HG02840 (cell line): ENCODE data around the gene ZNF213.

Source experiments
- ATAC-seq: cut with Tn5 transposase; IDR thresholded peaks from one replicate; pipeline ENCODE4 v1.9.1; 2021; ENCODE audit warnings: mild to moderate bottlenecking, moderate library complexity, moderate number of reproducible peaks; ENCODE audit not compliant: unreplicated experiment, low FRiP score

The ZNF213 gene, protein sequence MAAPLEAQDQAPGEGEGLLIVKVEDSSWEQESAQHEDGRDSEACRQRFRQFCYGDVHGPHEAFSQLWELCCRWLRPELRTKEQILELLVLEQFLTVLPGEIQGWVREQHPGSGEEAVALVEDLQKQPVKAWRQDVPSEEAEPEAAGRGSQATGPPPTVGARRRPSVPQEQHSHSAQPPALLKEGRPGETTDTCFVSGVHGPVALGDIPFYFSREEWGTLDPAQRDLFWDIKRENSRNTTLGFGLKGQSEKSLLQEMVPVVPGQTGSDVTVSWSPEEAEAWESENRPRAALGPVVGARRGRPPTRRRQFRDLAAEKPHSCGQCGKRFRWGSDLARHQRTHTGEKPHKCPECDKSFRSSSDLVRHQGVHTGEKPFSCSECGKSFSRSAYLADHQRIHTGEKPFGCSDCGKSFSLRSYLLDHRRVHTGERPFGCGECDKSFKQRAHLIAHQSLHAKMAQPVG

DNA sequence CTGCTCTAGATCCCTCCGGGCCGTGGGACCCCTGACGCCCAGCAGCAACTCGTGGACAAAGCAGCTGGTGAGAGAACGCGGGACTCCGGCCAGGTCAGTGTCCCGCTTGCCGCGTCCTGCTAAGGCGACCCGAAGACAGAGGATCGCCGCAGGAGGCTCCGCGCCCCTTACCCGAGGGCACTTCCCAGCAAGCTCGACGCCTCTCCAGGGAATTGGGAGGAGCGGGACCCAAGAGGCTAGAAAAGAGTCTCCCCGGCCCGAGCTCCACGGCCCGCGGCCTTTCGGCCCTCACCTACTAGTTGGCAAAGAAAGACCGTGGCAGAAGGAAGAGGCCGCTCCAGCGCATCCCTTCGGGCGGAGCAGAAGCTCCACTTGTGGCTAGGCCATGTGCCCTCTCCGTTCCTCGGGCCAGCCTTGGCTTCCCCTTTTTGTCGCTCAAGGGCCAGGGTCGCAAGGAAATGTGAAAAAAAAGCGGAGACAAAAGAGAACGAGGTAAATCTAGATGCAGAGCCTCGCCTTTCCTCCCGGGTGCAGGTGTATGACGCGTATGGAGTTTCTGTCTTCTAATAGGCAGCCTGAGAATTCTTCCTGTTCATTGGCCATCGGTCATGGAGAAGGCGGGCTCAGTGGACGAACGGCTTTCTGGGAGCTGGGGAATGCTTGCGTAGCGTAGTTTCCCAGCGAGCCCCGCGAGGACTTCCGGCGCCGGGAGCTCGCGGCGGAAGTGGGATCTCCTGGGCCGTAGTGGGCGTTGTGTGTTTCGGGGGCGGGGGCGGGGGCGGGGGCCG, at the start of gene ZNF213:
Gene ZNF213, plus strand, starts transcription at position 692 of the 788 bp plus-strand sequence. CDS start 2,252 bp downstream, outside the sequence.
- ATAC-seq, result peak; percentile 95

DNA sequence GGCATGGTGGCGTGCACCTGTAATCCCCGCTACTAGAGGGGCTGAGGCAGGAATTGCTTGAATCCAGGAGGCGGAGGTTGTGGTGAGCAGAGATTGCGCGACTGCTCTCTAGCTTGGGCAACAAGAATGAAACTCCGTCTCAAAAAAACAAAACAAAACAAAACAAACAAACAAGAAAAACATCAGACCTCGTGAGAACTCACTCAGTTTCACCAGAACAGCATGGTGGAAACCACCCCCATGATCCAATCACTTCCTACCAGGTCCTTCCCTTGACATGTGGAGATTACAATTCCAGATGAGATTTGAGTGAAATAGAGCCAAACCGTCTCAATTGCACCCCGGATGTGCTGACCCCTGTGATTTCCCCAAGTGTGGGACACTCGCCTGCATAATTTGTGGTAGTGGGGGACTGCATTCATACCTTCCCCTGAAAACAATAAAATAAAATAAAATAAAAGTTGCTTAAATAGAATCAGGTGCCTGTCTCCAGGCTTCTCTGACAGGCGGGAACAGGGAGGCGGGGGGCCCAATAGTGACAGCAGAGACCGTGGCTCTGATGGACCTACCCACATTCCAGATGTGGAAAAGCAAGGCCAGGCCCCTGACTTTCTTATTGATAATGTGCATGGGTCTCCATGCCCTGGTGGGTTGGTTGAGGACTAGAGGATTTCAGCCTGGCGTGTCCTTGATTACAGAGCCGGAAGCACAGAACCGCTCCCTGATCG, 48.8 kb upstream of the ZNF213 start:
- ATAC-seq, result no peak

DNA sequence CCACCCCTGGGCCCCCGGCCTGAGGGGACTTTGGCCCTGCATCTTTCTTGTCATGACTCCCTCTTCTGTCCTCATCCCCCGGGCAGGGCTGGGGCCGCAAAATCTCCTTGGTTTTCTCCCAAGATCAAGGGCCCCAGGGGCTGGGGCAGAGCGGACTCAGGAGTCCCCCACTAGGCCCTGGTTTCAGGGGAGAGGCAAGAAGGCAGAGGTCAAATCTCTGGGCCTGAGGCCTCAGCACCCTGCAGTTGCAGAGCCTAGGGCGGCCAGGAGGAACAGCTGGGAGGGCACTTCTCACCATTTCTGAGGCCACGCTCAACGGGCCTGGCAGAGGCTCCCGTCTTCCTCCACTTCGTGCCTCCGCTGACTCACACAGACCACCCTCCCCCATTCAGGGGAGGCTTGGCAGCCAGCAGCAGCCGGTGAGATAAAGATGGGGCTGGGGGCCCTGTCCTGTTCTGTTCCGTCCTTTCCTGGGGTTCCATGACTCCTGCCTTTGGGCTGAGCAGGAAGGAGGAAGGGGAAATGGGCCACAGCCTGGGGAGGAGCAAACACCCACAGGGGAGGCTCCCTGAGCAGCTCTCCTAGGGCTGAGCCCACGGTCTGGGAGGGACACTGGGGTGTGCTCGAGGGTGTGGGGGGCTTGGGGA, 48.1 kb upstream of the ZNF213 start:
- ATAC-seq, result no peak

DNA sequence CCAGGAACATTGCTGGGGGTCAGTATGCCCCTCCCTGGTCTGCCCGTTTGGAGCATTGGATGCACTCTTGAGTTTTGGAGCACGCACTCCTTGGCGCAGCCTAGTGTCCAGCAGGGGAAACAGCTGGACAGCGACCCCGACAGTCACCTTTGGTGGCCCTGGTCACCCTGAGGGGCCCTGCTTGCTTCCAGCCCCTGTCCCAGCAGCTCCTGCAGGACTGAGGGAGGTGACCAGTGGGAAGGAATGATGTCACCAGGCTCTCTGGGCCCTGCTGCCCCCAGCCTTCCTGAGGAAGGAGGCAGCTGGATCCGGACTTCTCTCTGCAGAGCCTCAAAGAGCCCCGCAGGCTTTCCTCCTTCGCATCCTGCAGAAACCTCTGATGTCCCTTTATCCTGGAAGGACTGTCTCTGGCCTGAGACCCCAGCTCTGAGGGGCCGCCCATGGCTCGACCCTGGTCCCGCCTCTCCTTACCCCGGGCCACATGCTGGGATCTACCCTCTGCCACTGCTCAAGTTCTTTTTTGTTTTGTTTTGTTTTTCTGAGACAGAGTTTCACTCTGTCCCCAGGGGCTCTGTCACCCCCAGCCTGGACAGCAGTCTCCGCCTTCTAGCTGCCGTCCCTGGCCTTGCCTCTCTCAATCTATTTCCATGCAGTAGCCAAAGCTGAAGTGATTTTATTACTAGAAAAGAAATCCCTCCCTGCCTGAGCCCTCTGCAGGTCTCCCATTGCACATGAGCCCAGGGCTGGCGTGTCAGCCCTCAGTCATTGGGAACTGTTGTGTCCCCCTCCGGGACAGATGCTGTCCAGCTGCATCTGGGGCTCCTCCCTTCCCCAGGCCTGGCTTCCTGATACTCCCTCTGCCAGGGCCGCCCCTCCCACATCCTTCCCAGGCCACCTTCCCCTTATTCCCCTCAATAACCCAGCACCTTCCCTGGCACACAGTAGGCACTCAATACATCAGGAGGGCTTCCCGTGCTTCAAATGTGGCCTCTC, 47.3 kb upstream of the ZNF213 start:
- ATAC-seq, result no peak

DNA sequence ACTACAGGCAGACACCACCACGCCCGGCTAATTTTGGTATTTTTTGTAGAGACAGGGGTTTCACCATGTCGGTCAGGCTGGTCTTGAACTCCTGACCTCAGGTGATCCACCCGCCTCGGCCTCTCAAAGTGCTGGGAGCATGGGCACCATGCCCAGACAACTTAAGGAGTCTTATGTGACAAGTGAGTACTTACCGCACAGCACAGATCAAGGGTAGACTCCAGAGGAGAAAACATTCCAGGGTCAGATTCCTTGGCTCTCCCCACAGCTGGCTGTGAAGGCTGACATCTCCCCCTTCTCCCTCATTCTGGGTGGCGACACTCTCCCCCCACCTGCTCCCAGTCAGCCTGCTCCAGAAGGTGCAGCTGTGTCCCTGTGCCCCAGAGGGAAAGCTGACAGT, 46.4 kb upstream of the ZNF213 start:
- ATAC-seq, result no peak

DNA sequence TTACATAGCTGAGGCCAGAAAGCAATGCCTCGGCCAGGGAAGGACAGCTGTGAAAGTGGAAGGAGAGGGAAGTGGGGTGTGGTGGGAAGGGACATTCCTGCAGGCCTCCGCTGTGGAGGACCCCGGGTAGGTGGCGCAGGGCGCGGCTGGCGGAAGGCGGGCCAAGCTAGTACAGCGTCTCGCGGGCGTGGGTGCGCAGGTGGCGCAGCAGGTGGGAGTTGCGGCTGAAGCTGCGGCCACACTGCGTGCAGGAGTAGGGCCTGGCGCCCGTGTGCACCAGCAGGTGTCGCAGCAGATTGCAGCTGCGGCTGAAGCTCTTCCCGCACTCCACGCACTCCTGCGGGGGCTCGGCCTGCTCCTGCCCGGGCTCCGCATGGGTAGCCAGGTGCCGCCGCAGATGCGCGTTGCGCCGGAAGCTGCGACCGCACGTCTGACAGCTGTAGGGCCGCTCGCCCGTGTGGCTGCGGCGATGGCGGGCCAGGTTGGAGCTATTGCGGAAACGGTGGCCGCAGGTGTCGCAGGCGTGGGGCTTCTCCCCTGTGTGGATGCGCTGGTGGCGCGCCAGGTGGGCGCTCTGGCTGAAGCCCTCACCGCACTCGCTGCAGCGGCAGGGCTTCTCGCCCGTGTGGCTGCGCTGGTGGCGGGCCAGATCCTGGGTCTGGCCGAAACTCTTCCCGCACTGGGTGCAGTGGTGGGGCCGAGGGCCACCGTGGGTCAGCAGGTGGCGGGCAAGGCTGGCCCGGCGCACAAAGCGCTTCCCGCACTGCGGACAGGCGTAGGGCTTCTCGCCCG, 45.7 kb upstream of the ZNF213 start:
- no peak for ATAC-seq

DNA sequence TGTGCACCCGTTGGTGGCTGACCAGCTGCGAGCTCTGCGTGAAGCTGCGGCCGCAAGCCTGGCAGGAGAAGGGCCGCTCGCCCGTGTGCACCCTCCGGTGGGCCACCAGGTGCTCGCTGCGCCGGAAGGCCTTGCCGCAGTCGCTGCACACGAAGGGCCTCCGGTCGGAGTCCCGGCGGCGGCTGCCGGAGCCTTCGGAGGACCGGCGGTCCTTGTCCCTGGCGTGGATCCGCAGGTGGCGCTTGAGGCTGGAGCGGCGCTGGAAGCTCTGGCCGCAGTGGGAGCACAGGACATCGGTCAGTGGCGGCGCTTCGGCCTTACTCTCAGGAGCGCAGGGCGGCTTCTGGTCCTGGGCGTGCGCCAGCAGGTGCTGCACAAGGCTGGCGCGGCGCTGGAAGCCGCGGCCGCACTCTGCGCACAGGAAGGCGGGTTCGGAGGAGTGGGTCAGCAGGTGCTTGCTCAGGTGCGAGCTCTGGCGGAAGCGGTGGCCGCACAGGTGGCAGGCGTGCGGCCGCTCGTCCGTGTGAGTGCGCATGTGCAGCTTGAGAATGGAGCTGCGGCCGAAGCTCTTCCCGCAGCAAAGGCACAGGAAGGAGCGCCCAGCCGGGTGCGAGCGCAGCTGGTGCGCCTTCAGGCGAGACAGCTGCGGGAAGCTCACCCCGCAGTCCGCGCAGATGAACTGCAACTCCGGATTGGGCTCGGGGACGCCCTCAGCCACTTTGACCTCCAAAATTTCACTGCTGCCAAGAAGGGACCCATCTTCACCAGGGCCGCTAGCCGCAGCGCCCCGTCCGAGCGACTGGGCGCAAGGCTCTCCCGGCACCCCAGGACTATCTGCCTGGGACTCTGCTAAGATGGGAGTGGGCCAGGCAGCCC, 44.9 kb upstream of the ZNF213 start:
- no peak for ATAC-seq

DNA sequence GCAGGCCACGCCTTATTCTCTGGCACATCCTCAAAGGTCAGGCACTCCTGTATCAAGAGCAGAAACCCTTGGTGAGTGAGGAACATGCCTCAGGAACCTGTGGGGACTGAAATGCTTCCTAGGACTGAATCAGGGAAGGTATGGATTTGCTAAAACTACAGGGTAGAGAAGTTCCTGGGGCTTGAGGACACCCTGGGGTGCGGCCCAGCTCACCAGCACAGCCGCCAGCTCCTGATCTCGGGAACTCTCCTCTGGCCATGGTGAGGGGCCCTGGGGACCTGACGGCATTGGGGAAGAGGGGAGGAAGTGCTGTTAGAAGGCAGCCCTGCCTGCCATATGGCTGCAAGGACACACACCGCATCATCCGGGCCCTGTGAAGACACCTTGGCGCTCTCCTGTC, 43.3 kb upstream of the ZNF213 start:
- ATAC-seq, result no peak

DNA sequence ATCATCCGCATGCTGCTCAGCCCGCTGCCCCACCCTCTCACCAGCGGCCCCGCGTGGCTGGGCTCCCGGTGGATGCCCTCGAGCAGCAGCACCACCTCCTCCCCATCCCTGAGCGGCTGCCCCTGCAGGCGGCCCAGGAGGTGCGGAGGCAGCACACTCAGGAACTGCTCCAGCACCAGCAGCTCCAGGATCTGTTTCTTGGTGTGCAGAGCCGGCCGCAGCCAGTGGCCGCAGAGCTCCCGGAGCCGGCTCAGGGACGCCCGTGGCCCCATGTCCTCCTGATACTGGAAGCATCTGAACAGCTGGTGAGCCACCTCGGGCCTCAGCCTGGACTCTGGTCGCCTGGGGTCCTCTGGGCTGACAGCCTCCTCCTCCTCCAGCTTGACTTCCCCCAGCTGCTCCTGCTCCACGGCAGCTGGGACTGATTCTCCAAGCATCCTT, 42.3 kb upstream of the ZNF213 start:
- ATAC-seq, result no peak

DNA sequence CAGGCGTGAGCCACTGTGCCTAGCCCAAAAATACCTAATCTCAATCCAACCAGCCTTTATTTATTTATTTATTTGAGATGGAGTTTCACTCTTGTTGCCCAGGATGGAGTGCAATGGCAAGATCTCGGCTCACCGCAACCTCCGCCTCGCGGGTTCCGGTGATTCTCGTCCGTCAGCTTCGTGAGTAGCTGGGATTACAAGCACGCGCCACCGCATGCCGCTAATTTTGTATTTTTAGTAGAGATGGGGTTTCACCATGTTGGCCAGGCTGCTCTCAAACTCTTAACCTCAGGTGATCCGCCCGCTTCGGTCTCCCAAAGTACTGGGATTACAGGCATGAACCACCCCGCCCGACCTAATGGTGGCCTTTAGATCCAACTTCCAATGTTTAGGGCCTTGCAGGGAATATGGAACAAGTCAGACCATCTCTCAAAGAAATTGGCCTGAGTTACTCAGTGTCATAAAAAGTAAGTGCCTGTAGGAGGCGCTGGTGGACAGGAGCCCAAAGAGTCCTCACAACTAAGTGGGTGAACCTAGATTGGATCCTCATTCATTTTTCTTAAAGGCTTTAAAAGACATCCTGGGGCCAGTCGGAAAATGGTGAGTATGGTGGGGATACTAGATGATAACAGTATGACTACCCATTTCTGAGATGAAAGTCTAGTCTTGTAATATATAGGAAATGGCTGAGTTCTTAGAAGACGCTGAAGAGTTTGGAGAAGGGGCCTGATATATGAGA, 40.4 kb upstream of the ZNF213 start:
- no peak for ATAC-seq

DNA sequence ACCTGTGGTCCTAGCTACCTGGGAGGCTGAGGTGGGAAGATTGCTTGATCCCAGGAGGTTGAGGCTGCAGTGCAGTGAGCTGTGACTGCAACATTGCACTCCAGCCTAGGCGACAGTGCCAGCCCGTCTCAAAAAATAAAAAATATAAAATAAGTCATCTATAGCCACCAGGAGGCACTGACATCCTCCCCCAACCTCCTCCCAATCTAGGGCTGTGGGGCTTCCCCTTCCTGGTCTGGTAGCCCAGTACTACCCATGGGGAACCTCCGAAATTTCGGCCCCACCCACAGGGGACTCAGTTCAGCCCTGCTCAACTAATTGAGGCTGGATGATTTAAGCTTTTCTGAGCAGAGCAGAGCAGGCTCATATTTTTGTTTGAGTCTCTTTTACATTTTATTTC, 39.0 kb upstream of the ZNF213 start:
- no peak for ATAC-seq

DNA sequence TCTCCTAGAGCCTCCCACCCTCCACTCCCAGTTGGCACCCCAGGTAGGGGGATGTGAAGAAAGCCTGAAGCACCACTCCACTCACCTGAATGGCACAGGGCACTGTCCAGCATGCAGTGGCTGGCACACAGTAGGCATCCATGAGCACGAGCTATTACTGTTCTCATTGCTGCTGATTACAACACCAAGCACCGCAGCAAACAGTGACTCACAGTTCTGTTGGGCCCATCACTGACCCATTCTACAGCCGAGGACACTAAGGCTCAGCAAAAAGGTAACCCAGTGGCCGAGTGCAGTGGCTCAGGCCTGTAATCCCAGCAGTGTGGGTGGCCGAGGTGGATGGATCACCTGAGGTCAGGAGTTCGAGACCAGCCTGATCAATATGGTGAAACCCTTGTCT, 38.5 kb upstream of the ZNF213 start:
- ATAC-seq, result no peak

DNA sequence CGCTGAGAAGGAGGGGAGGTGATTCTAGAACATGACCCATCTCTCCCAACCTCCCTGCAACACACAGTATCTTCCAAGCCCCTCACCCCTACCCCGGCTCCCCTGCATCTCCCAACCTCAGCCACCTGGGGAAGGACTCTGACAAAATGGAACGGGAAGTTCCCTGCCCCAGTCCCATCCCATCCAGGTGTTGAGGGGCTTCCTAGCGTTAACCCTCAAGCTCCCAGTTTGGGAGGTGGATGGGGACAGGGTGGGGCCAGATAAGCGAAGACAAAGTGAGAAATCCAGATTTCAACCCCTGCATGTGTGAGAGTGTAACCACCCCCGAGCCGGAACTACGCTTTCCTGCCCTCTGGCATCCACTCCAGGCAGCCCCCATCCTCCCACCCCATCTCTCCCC, 37.6 kb upstream of the ZNF213 start:
- no peak for ATAC-seq

DNA sequence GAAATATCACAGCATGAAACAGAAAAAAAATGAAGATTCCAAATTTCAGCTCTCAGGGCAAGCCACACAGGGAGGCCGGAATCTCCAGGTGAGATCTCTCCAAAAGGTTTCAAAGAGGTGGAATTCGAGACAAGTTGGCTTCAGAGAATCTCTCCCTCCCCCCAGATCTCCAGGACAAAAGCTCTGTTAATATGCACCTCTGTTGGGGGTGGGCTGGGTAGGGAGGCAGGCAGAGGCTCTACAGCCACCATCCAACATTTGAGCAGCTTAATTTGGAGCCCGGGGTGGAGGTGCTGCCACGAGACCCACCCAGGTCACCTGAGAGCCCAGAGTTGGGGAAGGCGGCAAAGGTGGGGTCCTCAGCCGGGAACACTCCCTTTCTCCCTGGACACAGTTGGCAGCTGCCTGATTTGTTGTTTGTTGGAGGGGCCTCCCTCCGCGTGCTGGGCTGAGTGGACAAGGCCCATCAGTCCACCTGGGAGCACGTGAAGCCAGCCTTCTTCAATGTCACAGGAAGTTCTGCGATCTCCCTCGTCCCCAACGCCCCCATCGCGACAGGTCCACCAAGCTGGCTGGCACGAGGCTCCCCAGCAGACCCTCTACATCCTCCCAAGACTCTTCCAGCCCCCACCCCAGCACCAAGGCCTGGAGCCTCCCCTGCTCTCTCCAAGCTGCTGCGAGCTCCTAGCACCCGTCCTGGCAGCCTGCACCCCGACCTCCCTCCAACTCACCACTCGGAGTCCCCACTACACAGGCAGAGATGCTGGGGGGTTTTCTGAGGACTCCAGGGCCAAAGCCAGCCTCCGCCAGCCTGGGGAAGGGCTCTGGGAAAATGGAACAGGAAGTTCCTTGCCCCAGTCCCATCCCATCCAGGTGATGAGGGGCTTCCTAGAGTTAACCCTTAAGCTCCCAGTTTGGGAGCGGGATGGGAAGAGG, 36.1 kb upstream of the ZNF213 start, which contains the start of gene ZSCAN10:
Gene ZSCAN10, minus strand, starts transcription at position 836 of the 936 bp plus-strand sequence. CDS start 6,357 bp downstream, outside the sequence.
- ATAC-seq, result no peak

DNA sequence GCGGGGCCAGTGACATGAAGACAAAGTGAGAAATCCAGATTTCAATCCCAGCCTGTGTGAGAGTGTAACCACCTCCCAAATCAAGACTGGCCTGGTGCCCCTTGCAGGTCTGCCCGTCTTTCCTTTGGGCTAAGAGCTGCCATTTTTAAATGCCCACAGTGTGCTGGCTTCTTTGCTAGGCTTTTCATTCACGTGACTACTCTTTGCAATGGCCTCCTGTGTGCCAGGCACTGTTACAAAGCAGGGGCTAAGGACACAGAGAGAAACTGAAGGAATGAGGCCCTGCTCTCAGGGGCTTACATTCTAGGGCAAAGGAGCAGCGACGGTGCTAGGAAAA, 35.5 kb upstream of the ZNF213 start:
- ATAC-seq, result no peak
